ENCODE results near the gene SLFN12L.

DNA sequence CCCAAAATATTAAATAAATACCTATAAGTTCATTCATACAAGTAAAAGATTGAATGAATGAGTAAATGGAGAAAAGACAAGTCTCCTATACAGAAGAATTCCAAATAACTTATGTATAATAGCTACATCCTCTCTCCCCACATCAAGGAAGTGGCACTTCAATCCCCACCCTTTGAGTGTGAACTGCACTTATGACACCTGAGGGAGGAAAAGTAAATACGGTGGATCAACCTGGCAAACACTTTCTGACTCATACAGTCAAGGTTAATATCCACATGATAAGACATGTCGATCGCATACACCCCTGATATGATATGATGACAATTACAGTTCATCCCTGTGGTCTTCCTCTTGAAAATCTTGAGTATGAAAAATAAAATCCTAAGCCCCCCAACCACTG lies 18.0 kb downstream of the SLFN12L start:
- TF ChIP-seq, protein P1, sequence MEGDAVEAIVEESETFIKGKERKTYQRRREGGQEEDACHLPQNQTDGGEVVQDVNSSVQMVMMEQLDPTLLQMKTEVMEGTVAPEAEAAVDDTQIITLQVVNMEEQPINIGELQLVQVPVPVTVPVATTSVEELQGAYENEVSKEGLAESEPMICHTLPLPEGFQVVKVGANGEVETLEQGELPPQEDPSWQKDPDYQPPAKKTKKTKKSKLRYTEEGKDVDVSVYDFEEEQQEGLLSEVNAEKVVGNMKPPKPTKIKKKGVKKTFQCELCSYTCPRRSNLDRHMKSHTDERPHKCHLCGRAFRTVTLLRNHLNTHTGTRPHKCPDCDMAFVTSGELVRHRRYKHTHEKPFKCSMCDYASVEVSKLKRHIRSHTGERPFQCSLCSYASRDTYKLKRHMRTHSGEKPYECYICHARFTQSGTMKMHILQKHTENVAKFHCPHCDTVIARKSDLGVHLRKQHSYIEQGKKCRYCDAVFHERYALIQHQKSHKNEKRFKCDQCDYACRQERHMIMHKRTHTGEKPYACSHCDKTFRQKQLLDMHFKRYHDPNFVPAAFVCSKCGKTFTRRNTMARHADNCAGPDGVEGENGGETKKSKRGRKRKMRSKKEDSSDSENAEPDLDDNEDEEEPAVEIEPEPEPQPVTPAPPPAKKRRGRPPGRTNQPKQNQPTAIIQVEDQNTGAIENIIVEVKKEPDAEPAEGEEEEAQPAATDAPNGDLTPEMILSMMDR (conservative IDR thresholded peaks at IDR 0.05) = no peak
- no peak for TF ChIP-seq EZH2 (IDR thresholded peaks at IDR 0.05; ENCODE audit: low read depth)
